A673 (cell line): Measurements from ENCODE around the gene NR6A1. TPM values are rescaled to one million over a fixed set of nuclear protein-coding genes. Genes with fewer than 3 reads are reported as not detected.

Experiments used
- BruUV-seq: library from RNA; stranded (reverse); fragments of 400-500 nt; replicated peaks from 2 replicates; lab custom pipeline; 2021; lab: Mats Ljungman, UMichigan
- CTCF ChIA-PET: fragments of 300-600 bp; sonication (Branson Sonifier 250); formaldehyde crosslinking; loops from one replicate; lab custom pipeline; 2022; ENCODE audit warnings: antibody characterized with exemption; lab: Charles Lee
- POLR2A ChIA-PET: fragments of 300-600 bp; sonication (Branson Sonifier 250); formaldehyde crosslinking; loops from one replicate; lab custom pipeline; 2022; ENCODE audit warnings: antibody characterized with exemption; ENCODE audit not compliant: low non-redundant PET; lab: Charles Lee
- DNase-seq: peaks from one replicate; pipeline ENCODE4 v3.0.0-alpha.2; 2015; ENCODE audit warnings: low spot score
- H3K27ac ChIP-seq: fragments of 200-600 bp; sonication (generic); 2 replicates; pipeline ENCODE4 v1.5.1; 2016; ENCODE audit warnings: mixed run types, low read depth, mild to moderate bottlenecking, mixed read lengths, antibody characterized with exemption, low read length; ENCODE audit not compliant: poor library complexity, severe bottlenecking
- H3K27me3 ChIP-seq: fragments of 200-600 bp; sonication (generic); replicated peaks from 2 replicates; pipeline ENCODE4 v1.6.1; 2017; ENCODE audit warnings: mixed run types, low read depth, mild to moderate bottlenecking, mixed read lengths, antibody characterized with exemption, low read length; ENCODE audit not compliant: insufficient read depth, poor library complexity
- H3K36me3 ChIP-seq: fragments of 200-600 bp; sonication (generic); 2 replicates; pipeline ENCODE4 v1.6.1; 2016; ENCODE audit warnings: mixed run types, mild to moderate bottlenecking, mixed read lengths, antibody characterized with exemption, low read length; ENCODE audit not compliant: insufficient read depth, poor library complexity, severe bottlenecking
- H3K4me1 ChIP-seq: fragments of 200-600 bp; sonication (generic); 2 replicates; pipeline ENCODE4 v1.6.1; 2017; ENCODE audit warnings: mixed run types, mild to moderate bottlenecking, mixed read lengths, antibody characterized with exemption, low read length; ENCODE audit not compliant: insufficient read depth, poor library complexity, severe bottlenecking
- H3K4me3 ChIP-seq: fragments of 200-600 bp; sonication (generic); 2 replicates; pipeline ENCODE4 v1.5.1; 2016; ENCODE audit warnings: low read depth, mixed run types, mild to moderate bottlenecking, mixed read lengths, low read length; ENCODE audit not compliant: poor library complexity, severe bottlenecking
- H3K9me3 ChIP-seq: fragments of 200-600 bp; sonication (generic); 2 replicates; pipeline ENCODE4 v1.6.1; 2016; ENCODE audit warnings: mixed run types, low read depth, mild to moderate bottlenecking, mixed read lengths, antibody characterized with exemption, low read length; ENCODE audit not compliant: poor library complexity, severe bottlenecking
- EZH2 ChIP-seq: fragments of 200-600 bp; sonication (generic); IDR thresholded peaks from 2 replicates; pipeline ENCODE4 v1.6.1; 2017; ENCODE audit warnings: borderline replicate concordance, low read depth, mild to moderate bottlenecking, mixed read lengths, antibody characterized with exemption, low read length; ENCODE audit not compliant: poor library complexity, severe bottlenecking
- intact Hi-C: fragments of 100-400 bp; cut with micrococcal nuclease; formaldehyde crosslinking; loops from one replicate; pipeline ENCODE4 v1.10.0; 2022; ENCODE audit not compliant: unreplicated experiment
- total RNA-seq: library from RNA; stranded (reverse); gene quantifications from 2 replicates; pipeline ENCODE4 v1.2.3, GENCODE V29; 2021
- TF ChIP-seq, protein P1 (sequence below): fragments of 300-800, 200-600 bp; sonication (generic); conservative IDR thresholded peaks from 2 replicates; pipeline ENCODE4 v1.5.1; 2017; ENCODE audit warnings: low read depth, mild to moderate bottlenecking, antibody characterized with exemption, low read length, moderate library complexity, mixed read lengths

Gene NR6A1
- total RNA-seq, 1 experiment from 2014 or later = 5.3 TPM

- ChIA-PET CTCF (no interaction called here), POLR2A (no interaction called here)
- no peak overlapping the region for H3K27ac ChIP-seq
- no peaks in the 10 kb centered on the region for H3K27me3 ChIP-seq
- no peak for DNase-seq
- H3K36me3 ChIP-seq = no peaks in the 10 kb centered on the region
- no peaks in the 10 kb centered on the region for H3K9me3 ChIP-seq
- no TSS peak for BruUV-seq
- intact Hi-C loops = no loop called here
- H3K4me1 ChIP-seq = peaks cover 5% of the 10 kb centered on the region
- no peak overlapping the region for H3K4me3 ChIP-seq
- TF ChIP-seq, protein P1, sequence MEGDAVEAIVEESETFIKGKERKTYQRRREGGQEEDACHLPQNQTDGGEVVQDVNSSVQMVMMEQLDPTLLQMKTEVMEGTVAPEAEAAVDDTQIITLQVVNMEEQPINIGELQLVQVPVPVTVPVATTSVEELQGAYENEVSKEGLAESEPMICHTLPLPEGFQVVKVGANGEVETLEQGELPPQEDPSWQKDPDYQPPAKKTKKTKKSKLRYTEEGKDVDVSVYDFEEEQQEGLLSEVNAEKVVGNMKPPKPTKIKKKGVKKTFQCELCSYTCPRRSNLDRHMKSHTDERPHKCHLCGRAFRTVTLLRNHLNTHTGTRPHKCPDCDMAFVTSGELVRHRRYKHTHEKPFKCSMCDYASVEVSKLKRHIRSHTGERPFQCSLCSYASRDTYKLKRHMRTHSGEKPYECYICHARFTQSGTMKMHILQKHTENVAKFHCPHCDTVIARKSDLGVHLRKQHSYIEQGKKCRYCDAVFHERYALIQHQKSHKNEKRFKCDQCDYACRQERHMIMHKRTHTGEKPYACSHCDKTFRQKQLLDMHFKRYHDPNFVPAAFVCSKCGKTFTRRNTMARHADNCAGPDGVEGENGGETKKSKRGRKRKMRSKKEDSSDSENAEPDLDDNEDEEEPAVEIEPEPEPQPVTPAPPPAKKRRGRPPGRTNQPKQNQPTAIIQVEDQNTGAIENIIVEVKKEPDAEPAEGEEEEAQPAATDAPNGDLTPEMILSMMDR = no peak
- no peak for TF ChIP-seq EZH2
These were observed 24.8 kb upstream of the NR6A1 start for GRCh38 chr9:124795881-124796431.

DNA sequence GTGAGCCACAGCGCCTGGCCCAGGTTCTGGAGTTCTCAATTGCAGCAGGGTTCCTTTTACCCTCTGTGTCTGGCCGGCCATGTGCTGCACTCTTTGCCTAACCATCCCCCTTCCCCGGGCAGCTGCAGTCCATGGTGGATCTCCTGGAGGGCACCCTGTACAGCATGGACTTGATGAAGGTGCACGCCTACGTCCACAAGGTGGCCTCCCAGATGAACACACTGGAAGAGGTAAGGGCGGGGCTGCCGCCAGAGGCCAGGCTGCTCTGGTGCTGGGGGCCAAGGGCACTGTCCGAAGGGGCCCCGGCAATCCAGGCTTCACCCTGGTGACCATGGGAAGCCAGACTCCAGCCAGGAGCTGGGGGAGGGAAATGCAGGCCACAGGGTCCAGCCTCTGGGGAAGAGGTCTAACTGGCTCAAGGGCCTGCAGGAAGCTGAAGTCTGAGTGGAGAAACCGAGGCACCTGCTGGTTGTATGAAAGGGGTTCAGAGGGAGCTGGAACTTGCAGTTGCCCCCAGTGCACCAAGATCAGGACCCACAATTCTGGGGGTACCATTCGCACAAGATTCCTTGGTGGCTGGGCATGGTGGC, 23.9 kb upstream of the NR6A1 start:
- no TSS peak for BruUV-seq
- no peak for DNase-seq
- POLR2A ChIA-PET = no interaction called here
- Histone ChIP-seq H3K36me3 (no peaks in the 10 kb centered on the region), H3K27ac (no peak overlapping the region), H3K4me1 (no peaks in the 10 kb centered on the region), H3K27me3 (no peaks in the 10 kb centered on the region), H3K9me3 (no peaks in the 10 kb centered on the region), H3K4me3 (no peak overlapping the region)
- intact Hi-C loops = no loop called here
- CTCF ChIA-PET = no interaction called here
- TF ChIP-seq, protein P1 = no peak
- TF ChIP-seq EZH2 = no peak

DNA sequence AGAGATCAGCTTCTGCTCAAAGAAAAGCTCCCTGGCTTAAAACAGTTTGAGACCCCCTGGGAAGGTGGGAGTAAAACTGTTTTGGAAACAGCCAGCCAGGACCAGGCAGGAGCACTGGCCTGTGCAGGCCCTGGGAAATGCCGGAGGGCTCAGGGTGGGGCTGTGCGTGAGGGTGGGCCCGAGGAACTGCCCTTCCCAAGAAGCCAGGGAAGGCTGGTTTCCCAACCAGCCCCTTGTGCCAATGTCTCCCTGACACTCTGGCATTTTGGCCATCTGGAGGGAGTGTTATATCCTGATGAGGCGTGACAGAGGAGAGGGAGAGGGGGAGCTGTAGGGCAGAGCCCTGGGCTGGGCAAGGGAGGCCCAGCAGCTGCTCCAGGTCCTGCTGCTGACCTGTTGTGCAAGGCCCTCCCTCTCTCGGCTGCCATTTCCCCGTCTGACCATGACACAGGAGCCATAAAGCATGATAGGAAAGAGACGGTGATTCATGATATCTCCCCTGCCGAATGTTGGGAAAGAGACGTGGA, 22.0 kb upstream of the NR6A1 start:
- H3K36me3 ChIP-seq = no peaks in the 10 kb centered on the region
- TF ChIP-seq, protein P1 = no peak
- no peak for TF ChIP-seq EZH2
- H3K4me3 ChIP-seq = no peak overlapping the region
- no peaks in the 10 kb centered on the region for H3K27me3 ChIP-seq
- no peaks in the 10 kb centered on the region for H3K9me3 ChIP-seq
- POLR2A ChIA-PET = no interaction called here
- DNase-seq = no peak
- no peak overlapping the region for H3K27ac ChIP-seq
- intact Hi-C loops = no loop called here
- no TSS peak for BruUV-seq
- CTCF ChIA-PET = no interaction called here
- H3K4me1 ChIP-seq = no peaks in the 10 kb centered on the region
